Ramos (cell line): ENCODE measurements around the gene SPP1.

Source experiments
- in situ Hi-C: fragments of 300-500 bp; cut with MboI; formaldehyde crosslinking; loops from one replicate; pipeline ENCODE4 v1.14.3; 2022; ENCODE audit warnings: low sequenced_read_pairs; ENCODE audit not compliant: unreplicated experiment

SPP1 gene

GRCh38 chr4:87950936-87951511 is 24.5 kb upstream of the SPP1 start:
- in situ Hi-C loops, result no loop called here

- in situ Hi-C loops, result no loop called here
Measured at GRCh38 chr4:87953826-87954225, 21.7 kb upstream of the SPP1 start.

DNA sequence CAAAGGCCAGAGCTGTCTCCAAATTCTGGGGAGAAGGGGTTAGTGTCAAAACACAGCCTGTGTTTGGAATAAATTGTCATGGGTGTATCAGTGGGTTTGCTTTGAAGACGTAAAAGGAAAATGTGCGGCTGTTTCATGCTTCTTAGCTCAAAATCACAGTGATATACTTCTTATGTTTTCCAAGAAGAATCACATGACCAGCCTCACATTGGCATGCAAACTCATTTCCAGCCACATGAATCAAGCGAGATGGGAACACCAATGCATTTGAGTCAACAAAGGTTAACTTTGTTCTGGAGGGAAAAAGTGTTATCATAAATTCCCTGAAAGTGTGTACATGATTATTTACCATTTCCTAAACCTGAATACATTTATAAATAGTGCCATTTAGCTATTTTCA is 19.0 kb upstream of the SPP1 start:
- in situ Hi-C loops, result no loop called here

GRCh38 chr4:87957061-87957460 is 18.5 kb upstream of the SPP1 start:
- in situ Hi-C loops, result no loop called here

DNA sequence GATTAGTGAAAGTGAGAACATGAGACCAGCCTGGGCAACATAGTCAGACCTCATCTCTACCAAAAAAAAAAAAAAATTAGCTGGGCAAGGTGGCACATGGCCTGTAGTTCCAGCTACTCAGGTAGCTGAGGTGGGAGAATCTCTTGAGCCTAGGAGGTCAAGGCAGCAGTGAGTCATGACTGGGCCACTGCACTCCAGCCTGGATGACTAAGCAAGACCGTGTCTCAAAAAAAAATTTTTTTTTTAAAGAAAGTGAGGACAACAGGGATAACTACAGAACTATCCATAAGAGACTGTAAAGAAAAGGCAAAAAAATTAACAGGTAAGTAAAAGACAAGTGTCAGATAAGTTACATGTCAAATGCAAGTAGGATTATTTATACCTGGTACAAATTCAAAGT is 13.5 kb upstream of the SPP1 start:
- in situ Hi-C loops, result no loop called here

DNA sequence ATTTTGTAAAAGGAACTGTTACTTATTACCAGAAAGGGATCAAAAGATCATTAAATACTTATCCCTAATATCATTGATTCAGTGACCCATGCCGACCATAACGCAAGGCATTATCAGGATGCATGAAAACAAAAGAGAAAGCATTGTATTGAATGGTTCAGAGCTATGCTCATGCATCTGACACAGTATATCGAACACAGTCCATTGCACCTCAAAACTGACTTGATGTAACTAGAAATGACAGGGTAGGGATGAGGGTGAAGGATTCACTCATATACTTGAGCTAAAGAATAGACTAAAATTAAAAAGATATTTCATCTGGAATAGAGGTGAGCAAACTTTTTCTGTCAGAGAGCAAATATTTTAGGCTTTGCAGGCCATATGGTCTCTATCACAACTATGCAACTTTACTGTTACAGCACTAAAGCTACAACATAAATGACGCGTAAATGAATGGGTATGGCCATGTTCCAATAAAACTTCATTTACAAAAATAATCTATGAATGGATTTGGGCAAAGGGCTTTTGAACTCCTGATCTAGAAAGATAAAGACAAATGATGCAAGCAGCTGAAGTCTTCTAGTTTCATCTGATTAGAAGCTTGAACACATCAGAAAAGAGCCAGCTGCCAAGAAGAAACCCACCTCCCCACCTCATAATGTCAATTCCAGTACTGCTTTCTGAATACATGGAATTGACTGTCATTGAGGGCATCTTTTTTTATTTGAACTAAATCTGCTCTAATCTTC is 12.9 kb upstream of the SPP1 start:
- in situ Hi-C loops, result no loop called here

- in situ Hi-C loops, result no loop called here
Measured at GRCh38 chr4:87965501-87965975, 10.0 kb upstream of the SPP1 start.

- in situ Hi-C loops, result no loop called here
Measured at GRCh38 chr4:87966095-87966496, 9.4 kb upstream of the SPP1 start.

- in situ Hi-C loops, result no loop called here
Measured at GRCh38 chr4:87967193-87967592, 8.3 kb upstream of the SPP1 start.

- in situ Hi-C loops, result no loop called here
Measured at GRCh38 chr4:87970121-87970520, 5.4 kb upstream of the SPP1 start.

- in situ Hi-C loops, result no loop called here
Measured at GRCh38 chr4:87971866-87972265, 3.6 kb upstream of the SPP1 start.

- in situ Hi-C loops, result no loop called here
Measured at GRCh38 chr4:87973283-87974169, 2.0 kb upstream of the SPP1 start.

DNA sequence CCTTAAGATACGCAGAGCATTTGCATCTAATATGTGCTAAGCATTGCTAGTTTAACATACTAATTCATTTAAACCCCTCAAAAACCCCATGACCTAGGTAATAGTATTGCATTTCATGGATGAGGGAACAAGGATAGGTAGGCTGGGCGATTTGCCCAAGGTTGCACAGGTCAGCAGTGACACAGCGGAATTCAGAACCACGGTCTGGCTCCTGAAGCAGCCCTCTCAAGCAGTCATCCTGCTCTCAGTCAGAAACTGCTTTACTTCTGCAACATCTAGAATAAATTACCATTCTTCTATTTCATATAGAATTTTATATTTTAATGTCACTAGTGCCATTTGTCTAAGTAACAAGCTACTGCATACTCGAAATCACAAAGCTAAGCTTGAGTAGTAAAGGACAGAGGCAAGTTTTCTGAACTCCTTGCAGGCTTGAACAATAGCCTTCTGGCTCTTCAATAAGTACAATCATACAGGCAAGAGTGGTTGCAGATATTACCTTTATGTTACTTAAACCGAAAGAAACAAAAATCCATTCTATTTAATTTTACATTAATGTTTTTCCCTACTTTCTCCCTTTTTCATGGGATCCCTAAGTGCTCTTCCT is 555 bp upstream of the SPP1 start:
- in situ Hi-C loops, result no loop called here

DNA sequence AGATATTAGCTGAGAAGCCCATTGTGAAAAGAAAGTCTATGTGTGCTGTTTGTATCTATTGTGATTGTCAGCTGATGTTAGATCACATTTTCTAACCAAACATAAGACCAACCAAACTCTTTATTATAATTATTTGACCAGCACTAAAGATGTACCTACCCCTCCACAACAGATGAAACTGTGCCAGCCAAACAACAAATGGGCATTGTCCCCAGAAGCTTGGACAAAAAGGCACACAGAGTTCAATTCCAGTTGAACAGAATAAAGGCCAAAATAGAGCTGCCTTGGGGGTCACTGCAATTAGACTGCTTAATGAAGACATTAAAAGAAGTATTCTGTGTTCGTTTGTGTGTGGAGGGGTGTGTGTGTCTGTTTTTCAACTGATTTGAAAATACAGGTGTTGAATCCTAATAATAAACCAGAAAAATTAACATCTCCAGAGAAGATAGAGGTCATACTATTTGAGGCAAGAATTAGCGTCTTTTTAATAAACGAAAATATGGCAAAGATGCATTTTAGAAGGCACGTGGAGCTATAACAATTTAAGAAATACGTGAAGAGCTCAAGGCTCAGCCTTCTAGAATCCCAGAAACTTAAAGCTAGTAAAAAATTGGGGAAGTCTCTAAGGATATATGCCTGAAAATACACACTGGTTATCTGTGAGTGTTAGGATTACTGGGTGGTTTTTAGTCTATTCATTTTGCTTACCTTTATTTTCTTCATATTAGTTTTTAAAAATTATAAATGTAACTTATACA is 2.2 kb downstream of the SPP1 start:
- in situ Hi-C loops, result no loop called here

- in situ Hi-C loops, result no loop called here
Measured at GRCh38 chr4:87978681-87979080, 3.2 kb downstream of the SPP1 start.

DNA sequence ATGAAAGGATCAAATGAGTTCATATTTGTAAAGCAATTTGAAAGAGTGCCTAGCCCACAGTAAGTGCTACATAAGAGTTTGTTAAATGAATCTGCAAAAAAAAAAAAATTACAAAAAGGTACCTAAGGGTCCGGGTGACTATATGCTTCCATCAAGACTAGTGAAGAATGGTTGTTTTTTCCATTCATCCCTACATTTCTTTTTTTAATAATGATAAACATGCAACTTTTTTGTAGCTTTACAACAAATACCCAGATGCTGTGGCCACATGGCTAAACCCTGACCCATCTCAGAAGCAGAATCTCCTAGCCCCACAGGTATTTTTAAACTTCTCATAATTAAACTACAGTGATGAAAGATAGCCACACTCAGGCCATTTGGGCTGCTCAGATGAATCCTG is 4.3 kb downstream of the SPP1 start:
- in situ Hi-C loops, result no loop called here

DNA sequence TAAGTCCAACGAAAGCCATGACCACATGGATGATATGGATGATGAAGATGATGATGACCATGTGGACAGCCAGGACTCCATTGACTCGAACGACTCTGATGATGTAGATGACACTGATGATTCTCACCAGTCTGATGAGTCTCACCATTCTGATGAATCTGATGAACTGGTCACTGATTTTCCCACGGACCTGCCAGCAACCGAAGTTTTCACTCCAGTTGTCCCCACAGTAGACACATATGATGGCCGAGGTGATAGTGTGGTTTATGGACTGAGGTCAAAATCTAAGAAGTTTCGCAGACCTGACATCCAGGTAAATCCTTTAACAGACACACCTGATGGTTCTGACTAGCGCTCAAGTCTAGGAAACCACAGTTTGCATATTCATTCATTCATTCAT is 6.0 kb downstream of the SPP1 start:
- in situ Hi-C loops, result no loop called here

DNA sequence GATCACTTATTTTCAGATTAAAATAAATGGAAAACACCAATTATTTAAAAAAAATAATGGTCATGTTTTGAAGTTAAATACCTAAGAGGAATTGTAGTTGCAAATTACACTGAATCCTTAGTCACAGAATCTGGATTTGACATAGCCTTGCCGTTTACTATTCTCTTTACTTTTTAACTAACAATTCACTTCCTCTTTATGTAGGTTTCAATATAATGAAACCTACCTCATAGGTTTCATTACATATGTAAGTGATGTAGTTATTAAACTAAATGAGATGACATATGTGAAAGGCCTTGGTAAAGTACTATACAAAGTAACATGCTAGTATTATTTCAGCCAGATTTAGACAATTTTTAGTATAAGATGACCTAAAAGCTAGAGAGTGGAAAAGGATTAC is 6.5 kb downstream of the SPP1 start:
- in situ Hi-C loops, result no loop called here

- in situ Hi-C loops, result no loop called here
Measured at GRCh38 chr4:87982446-87983010, 7.0 kb downstream of the SPP1 start.

DNA sequence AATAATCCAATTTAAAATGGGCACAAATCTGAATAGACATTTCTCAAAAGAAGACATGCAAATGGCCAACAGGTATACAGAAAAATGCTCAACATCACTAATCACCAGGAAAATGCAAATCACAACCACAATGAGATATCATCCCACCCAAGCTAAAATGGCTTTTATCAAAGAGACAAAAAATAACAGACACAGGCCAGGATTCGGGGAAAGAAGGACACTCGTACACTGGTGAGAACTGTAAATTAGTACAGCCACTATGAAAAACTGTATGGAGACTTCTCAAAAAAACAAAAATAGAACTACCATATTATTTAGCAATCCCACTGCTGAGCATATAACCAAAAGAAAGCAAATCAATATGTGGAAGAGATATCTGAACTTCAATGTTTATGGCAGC is 8.5 kb downstream of the SPP1 start:
- in situ Hi-C loops, result no loop called here
